ENCODE data around the gene COMMD1.
"Not testable (repeated sequence)": the region's sequence is repeated elsewhere in the genome, so short reads cannot be mapped to it uniquely, and the experiment has no call there.

COMMD1 gene

DNA sequence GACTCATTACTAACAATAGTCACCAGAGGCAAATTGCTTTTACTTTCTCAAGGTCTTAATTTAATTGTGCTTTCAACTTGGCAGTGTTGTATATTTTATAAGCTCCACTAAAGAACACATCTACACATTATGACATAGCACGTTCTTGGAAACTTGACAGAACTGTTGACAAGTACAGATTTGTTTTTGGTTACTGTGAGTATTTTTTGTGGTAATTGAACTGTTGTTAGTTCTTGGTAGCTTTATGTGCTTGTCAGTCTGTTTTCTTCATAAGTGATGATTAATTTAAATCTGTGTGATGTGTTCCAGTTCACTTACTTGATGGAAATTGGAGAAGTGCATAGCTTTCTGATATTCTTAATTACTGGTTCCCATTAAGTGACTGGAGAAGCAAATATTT lies 63.9 kb downstream of the COMMD1 start:
- DNase-seq = no peak

DNA sequence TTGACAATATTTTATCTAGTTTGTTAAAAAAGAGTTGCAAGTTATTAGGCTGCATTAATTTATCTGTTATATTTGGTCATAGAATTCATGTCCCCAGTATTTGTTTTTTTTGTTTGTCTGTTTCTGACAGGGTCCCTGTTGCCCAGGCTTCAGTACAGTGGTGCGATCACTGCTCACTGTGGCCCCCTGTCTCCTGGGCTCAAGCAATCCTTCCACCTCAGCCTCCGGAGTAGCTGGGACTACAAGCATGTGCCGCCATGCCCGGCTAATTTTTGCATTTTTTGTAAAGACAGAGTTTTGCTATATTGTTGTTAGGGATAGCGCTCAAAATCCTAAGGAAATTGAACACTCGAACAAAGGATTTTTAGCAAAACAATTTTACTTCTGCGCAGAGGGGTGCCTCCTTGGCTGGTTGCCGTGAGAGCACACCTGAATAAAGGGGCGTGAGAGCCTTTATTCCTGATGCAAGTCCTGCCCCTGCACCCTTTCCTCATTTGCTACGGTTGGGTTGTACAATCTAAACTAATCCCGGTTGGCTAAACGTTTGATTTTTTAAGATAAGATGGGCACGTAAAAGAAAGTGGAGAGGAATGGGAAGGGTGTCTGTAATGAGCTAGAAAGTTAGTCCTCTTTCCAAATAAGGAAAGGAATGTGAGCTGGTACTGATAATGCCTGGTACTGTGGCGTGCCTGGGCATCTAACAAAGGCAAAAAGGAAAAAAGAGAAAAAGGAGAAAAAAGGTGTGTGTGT lies 65.5 kb downstream of the COMMD1 start:
- DNase-seq = no peak

DNA sequence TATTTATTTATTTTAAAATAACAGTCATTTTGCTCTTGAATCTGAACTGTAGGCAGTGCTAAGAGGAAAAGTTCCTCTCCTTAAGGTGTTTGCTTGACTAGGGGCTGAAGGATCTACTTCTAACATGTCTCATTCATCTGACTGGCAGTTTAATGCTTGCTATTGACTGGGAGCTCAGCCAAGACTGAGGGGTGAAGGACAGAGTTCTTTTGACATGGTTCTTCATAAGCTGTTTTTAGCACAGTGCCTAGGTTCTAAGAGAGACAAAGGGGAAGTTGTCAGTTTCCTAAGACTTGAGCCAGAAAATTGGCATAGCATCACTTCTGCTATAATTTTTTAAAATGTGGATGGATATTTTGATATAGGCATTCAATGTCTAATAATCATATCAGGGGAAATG lies 73.0 kb downstream of the COMMD1 start:
- no peak for DNase-seq

DNA sequence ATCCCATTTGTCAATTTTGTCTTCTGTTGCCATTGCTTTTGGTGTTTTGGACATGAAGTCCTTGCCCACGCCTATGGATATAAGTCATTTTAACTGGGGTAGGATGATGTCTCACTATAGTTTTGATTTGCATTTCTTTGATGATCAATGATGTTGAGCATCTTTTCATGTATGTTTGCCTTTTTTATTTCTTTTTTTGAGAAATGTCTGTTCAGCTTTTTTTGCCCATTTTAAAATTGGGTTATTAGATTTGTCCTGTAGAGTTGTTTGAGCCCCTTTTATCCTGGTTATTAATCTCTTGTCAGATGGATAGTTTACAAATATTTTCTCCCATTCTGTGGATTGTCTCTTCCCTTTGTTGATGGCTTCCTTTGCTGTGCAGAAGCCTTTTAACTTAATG lies 75.3 kb downstream of the COMMD1 start:
- no peak for DNase-seq

DNA sequence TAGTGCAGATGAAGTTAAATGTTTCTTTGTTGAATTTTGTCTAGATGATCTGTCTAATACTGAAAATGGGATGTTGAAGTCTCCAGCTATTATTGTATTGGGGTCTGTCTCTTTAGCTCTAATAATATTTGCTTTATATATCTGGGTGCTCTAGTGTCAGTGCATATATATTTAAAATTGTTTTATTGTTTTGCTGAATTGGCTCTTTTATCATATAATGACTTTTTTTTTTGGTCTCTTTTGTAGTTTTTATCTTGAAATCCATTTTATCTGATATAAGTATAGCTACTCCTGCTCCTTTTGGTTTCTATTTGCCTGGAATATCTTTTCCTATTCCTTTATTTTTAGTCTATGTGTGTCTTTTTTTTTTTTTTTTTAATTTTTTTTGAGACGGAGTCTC lies 79.2 kb downstream of the COMMD1 start:
- DNase-seq = no peak

DNA sequence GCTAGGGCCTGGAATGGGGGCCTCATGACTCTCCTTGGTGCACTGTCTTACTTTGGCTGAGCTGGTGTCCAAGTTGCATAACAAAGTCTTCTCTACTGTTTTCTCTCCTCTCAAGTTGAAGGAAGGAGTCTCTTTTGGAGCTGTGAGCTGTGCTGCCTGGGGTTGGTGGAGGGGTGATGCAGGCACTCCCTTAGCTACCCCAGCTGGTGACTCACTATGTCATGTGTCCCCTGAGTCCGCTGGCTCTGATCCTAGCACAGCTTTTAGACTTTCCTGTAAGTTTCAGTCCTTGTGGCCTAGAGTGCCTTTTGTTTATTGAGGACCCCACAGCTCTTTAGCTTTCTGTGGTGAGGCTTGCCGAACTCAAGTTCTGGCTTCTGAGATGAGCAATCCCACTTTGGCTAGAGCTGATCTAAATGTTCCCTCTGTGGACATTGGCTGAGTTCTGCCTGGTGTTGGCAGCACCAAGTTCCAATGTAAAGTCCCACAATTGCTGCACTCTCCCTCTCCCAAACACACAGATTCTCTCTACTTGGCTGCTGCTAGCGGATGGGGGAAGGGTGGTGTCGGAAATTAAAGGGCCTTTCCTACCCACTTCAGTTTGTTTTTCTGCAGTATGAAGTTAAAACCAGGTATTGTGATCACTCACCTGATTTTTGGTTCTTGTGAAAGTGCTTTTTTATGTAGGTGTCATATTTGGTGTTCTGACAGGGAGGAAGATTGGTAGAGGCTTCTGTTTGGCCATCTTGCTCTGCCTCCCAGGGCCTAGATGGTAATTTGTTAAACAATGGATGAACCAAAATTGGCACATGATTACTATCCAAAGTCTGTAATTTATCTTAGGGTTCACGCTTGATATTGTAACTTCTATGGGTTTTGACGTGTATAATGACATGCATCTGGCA lies 83.2 kb downstream of the COMMD1 start:
- no peak for DNase-seq

DNA sequence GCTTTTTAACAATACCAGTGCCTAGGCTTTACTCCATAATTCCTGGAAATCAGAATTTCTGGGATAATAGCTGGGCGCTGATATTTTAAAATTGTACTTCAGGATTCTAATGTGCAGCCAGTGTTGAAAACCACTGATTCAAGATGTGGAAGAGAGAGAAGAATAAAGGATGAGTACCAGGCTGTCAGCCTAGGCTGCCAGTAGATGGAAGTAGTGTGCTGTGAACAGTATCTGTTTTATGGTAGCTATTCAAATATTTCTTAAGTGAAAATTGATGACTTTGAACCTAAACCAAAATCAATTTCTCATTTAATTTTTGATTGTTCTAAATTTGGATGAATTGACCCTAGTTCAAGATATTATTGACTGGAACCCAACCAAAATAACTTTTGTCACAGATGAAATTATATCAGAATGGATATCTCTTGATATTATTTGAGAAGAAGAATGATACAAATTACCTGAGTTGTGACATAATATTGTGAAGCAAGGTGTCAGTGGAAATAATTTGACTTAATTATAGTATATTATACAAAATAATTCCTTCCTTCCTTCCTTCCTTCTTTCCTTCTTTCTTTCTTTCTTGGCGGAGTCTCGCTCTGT lies 88.0 kb downstream of the COMMD1 start:
- DNase-seq = no peak

DNA sequence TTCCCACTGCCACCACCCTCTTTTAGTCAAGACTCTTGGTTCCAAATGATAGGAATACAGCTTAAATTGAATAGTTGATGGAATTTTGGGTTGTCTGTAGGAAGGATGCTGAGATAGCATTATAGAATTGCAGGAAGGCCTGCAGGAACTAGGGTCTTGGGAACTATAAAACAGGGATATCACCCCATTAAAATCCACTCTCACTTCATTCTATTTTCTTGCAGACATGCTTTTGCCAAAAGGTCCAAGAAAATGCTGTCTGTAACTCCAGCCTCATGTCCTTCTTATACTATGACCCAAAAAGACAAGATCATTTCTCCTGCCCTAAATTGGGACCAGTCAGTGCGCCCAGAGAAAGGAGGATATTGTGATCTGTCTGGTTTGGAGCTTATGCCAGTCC lies 89.1 kb downstream of the COMMD1 start:
- DNase-seq = no peak

DNA sequence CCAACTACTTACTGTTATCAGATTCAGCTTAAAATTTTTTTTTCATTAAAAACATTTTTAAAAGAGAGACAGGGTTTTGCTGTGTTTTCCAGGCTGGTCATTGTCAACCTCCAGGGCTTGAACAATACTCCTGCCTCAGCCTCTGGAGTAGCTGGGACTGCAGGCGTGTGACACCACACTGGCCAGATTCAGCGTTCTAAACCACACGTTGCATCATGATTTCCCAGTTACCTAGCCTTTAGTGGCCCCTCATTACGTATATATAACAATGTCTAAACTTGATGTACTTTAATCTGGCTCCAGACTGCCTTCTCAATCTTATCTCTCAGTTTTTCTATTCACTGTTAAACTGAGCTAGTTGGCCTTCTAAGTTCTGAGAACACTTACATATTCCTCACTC lies 89.6 kb downstream of the COMMD1 start:
- DNase-seq = no peak

DNA sequence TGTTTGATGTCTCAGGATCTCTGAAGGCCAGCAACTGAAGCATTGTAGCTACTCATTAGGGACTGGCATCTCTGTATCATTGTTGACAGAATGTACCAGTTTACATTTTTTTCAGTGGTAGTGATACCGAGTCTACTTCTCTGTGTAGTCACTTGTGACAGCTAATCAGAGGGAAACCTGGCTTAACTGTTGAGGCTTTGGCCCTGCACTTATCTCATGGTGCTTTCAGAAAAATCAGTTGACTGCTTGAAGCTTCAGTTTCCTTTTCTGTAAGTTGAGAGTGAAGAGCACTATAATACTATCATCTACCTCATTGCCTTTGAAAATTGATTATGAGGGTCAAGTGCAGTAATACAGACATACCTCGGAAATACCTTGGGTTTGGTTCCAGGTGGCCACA lies 90.0 kb downstream of the COMMD1 start:
- no peak for DNase-seq

DNA sequence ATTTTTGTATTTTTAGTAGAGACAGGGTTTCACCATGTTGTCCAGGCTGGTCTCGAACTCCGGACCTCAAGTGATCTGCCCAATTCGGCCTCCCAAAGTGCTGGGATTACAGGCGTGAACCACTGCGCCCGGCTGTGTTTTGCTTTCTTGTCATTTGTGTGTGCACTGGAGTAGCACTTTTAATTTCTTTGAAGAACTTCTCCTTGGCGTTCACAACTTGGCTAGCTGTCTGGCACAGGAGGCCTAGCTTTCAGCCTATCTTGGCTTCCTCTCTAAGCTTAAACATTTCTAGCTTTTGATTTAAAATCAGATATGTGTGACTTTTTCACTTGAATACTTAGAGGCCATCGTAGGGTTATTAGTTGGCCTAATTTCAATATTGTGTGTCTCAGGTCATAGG lies 93.0 kb downstream of the COMMD1 start:
- no peak for DNase-seq

DNA sequence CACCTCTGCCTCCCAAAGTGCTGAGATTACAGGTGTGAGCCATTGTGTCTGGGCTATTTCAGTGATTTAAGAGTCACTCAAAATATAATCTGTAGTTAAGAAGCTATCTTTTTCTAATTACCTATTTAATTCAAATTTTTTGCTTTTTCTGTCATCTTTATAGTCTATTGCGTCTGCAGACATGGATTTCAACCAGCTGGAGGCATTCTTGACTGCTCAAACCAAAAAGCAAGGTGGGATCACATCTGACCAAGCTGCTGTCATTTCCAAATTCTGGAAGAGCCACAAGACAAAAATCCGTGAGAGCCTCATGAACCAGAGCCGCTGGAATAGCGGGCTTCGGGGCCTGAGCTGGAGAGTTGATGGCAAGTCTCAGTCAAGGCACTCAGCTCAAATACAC lies 95.1 kb downstream of the COMMD1 start:
- no peak for DNase-seq

DNA sequence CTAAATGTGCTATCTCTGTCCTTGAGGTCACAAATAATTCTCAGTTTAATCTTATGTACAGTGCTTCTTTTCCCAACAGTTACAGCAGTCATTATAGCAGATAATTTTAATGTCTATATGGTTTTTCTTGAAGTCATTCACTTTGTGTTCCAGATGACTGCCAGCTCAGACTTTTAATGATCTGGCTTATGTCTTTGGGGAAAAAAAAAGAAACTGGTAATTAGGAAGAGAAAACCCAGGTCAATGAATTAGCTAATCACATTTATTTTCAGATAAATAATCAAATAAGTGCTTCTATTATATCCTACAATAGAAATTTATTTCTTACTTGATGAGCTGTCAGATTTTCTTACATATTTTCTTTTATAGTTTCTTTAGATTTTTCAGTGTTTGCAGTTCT lies 96.0 kb downstream of the COMMD1 start:
- no peak for DNase-seq

DNA sequence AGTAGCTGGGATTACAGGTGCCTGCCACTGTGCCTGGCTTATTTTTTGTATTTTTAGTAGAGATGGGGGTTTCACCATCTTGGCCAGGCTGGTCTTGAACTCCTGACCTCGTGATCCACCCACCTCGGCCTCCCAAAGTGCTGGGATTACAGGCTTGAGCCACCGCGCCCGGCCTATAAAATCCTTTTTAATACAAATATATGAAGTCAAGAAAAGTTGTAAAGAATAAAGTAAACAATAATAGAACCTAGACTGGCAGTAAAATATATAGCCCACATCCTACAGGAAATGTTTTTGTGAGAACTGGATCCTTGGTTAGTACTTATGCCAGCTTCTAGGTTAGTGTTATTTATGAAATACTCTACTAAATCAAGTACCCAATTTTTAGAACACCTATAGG lies 99.0 kb downstream of the COMMD1 start:
- DNase-seq = not testable (repeated sequence)

DNA sequence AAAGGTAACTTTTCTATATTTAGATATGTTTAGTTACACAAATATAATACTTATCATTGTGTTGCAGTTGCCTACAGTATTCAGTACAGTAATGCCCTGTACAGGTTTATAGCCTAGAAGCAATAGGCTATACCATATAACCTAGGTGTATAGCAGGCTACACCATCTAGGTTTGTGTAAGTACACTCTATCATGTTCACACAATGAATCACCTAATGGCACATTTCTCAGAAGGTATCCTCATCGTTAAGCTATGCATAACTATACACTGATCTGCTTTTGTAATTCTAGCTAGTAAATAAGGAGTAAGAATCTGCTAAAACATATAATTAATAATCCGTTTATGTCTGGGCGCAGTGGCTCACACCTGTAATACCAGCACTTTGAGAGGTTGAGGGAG lies 102.1 kb downstream of the COMMD1 start:
- no peak for DNase-seq

DNA sequence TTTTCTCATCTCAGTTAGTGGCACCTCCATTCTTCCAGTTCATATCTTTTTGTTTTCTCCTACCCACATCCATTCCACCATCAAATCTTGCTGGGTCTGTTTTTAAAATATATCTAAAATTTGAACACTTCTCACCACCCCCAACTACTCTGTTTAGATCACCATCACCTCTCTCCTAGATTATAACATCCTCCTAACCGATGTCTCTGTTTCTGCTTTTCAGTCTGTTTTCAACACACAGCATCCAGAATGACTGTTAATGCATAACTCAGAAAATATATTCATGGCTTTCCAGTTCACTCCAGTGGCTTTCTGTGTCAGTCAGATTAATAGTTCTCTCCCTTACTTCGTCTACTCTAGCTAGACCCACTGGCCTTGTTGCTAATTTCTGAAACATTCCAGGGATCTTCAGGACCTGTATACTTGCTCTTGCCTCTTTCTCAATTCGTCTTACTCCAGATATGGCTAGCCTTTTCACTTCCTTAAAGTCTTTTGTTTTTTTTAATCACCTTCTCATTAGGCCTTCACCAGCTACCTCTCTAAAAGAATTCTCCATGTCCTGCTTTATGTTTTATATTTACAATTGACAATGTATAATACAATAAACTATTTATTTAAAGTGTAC lies 105.3 kb downstream of the COMMD1 start:
- no peak for DNase-seq

DNA sequence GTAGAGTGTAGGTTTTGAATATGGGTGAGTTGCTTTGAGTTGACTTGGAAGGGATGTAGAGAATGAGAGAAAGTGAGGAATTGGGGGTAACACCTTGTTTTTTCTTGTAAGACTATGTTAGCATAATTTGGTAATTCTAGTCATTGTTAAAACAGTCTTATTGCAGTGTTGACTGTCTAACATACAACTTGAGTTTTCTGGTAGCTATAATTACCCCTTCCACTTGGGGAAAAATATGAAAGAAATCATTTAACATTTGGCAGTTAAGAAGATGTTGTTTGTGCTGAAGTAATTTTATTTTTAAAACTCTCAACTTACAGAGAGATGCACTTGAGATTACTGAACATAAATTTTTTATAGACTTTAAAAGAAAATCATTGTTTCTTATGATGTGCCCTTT lies 108.2 kb downstream of the COMMD1 start:
- DNase-seq = no peak

DNA sequence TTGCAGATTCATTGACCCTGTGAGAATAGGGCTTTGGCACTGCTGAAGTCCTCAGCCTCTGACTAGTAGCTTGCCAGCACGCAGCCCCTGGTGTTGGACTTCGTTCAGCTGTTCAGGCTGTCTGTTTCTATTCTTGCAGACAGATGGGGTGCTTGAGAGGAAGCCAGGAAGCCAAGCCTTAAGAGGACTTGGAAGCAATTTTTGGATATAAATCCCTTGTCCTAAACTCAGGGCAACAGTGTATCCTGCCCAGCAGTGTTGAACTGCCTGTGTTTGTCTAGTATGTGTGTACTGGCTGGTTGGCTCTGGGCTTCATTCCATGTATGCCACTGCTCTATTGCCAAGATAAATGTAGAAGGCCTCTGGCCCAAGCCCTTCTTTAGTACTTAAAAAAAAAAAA lies 108.6 kb downstream of the COMMD1 start:
- no peak for DNase-seq

DNA sequence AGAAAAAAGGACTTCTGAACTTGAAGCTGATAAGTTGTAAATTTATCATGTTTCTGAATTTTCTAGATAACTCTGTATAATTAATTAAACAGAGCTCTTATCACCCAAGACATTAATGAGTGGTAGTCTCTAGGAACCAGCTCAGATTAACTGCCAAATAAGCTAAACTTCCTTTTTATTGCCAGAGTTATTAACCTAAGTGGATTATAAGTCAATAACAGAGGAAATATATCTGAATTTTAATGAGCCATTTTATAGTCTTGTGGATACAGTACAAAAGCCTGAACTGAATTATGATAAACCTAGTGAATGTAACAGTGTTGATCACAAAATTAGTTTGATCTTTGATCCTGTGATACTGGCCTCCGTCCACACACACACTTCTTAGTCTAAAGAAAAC lies 111.5 kb downstream of the COMMD1 start:
- no peak for DNase-seq

DNA sequence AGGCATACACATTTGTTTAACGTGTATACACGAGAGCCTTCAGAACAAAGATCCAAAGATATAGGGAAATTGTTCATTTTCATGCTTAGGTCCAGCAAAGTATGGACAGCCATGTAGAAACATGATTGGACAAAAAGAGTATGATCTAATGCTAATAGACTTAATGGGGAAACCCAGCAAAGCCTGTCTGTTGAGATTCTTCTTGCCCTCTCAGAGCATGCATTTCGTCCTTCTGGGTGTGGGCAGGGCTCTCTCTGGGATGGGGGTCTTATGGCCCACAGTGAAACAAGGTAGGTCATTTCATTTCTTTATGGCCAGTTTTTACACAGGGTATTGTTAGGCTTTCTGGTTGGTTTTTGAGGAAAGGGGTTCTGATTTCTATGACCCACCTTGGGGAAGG lies 124.4 kb downstream of the COMMD1 start:
- DNase-seq = no peak

DNA sequence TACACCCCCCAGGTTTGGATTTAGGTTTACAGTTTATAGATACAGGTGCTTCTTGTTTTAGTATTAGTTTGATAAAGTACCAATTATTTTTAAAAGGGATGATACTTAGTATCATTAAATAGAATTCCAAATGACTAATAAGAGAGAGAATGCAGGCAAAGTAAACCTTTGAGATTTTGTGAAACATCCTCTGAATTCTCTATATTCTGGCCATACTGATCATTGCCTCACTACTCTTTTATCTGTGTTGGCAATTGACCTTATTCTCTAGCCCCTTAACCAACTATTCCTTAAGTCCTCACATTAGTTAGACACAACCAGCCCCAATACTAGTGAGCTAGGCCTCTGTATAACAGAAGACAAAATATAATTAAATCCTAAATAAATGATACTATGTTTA lies 125.4 kb downstream of the COMMD1 start:
- no peak for DNase-seq

DNA sequence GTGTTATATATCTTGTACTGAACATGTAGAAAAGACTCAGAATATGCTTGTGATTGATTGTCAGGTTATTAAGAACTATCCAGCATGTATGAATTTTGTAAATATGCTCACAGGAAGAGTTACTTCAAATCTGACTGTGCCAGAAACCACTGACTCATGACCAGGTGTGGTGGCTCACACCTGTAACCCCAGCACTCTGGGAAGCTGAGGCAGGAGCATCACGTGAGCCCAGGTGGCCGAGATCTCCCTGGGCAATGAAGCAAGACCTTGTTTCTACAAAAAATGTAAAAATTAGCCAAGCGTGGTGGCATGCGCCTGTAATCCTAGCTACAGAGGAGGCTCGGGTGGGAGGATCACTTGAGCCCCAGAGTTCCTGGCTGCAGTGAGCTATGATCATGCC lies 126.6 kb downstream of the COMMD1 start:
- no peak for DNase-seq

DNA sequence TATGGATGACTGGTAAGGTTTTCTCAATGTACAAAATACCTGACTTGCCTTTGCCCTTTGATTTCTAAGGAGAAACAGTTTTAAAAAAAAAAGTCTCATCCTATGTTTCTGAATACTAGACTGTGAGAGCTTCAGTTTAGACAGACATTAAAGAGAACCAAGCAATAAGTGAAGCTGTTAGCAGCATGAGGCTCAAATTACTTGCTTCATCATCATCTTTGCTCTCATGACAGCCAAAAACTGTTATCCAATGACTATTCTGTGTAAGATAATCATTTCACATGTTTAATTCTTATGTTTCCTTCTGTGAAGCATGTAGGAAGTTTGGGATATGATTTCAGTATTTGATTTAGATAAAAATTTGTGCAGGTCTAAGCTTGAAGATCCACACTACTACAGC lies 129.2 kb downstream of the COMMD1 start:
- DNase-seq = no peak

DNA sequence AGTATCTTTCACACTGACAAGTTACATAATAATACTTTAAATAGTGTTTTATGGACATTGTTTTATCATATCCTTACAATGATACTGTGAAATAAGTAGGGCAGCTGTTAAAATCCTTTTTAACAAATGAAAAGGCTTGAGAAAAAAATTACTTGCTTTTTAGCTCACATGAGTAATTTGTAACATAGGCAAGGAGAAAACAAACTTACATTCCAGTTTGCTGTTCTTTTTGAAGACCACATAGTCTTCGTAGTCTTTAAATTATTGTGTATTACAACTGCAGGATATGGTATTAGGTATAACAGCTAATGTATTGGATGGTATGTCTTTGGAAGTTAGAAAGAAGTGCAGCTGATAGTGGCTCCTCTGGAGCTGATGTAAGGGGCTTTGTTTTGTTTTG lies 130.8 kb downstream of the COMMD1 start:
- DNase-seq = no peak

Data from activated effector memory CD4-positive, alpha-beta T cell treated with anti-CD3 and anti-CD28 coated beads, Interleukin-2, amount 50 U/mL, for 16 hours (primary cell).